HG02610 (cell line): Measurements from ENCODE around the gene UMODL1.

Experiments
- ATAC-seq: cut with Tn5 transposase; IDR thresholded peaks from one replicate; pipeline ENCODE4 v1.9.1; 2021; ENCODE audit warnings: mild to moderate bottlenecking, moderate library complexity; ENCODE audit not compliant: unreplicated experiment

Gene UMODL1, protein sequence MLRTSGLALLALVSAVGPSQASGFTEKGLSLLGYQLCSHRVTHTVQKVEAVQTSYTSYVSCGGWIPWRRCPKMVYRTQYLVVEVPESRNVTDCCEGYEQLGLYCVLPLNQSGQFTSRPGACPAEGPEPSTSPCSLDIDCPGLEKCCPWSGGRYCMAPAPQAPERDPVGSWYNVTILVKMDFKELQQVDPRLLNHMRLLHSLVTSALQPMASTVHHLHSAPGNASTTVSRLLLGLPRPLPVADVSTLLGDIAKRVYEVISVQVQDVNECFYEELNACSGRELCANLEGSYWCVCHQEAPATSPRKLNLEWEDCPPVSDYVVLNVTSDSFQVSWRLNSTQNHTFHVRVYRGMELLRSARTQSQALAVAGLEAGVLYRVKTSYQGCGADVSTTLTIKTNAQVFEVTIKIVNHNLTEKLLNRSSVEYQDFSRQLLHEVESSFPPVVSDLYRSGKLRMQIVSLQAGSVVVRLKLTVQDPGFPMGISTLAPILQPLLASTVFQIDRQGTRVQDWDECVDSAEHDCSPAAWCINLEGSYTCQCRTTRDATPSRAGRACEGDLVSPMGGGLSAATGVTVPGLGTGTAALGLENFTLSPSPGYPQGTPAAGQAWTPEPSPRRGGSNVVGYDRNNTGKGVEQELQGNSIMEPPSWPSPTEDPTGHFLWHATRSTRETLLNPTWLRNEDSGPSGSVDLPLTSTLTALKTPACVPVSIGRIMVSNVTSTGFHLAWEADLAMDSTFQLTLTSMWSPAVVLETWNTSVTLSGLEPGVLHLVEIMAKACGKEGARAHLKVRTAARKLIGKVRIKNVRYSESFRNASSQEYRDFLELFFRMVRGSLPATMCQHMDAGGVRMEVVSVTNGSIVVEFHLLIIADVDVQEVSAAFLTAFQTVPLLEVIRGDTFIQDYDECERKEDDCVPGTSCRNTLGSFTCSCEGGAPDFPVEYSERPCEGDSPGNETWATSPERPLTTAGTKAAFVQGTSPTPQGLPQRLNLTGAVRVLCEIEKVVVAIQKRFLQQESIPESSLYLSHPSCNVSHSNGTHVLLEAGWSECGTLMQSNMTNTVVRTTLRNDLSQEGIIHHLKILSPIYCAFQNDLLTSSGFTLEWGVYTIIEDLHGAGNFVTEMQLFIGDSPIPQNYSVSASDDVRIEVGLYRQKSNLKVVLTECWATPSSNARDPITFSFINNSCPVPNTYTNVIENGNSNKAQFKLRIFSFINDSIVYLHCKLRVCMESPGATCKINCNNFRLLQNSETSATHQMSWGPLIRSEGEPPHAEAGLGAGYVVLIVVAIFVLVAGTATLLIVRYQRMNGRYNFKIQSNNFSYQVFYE

DNA sequence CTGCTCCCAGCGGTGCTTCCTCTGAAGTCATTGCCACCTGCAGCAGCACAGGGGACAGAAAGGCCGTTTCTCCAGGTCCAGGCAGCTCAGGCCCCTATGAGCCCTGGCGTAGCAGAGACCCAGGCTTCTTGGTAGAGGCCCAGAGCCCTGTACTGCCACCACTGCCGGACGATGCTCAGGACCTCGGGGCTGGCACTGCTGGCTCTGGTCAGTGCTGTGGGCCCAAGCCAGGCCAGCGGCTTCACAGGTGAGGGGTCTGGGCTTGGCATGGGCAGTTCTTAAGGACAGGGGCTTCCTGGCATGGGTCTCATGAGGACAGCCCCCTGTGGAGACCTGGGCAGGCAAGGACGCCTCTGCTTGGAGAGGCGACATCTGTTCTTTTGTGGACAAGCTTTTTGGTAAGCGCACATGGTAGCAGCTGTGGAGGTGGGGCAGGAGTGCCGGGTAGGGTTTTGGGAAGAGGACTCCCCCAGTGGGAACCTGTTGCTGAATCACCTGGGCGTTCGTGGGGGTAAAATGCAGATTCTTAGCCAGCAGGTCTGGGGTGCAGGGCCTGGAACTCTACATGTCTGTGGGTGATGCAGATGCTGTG lies at the start of gene UMODL1:
Gene UMODL1 (plus strand): TSS at position 172 of the 592 bp plus-strand sequence. CDS start 0 bp downstream, at position 172.
- no peak for ATAC-seq

DNA sequence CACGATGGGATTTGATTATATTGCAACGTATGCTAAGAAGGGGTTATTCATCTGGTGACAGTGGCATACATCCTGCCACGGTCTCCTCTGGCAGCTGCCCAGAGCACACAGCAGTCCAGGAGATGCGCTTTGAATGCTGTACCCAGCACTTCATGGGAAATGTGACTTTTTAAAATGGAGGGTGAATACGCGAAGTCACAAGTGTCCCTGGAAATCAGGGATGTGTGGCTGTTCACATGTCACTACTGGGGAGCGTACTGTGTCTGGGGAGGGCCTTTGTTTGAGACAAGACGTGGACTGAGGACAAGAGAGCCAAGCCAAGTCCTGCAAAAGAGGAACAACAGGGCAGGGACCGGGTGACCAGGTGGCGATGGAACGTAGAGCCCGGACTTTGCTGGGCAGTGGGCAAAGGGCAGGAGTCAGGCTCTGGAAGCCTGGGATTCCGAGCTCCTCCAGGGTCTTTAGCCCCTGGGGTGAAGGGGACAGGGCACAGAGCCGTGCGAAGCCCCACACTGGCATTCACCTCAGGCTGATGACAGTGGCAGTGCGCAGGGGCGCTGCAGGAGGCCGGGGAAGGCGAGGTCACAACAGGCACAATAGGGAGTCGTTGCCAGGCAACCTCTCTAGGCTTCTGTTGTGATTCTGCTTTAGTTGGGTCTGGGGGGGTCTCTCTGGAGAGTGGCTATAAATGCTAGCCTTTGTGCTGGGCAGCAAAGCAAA lies 49.6 kb upstream of the UMODL1 start:
- ATAC-seq, result no peak

DNA sequence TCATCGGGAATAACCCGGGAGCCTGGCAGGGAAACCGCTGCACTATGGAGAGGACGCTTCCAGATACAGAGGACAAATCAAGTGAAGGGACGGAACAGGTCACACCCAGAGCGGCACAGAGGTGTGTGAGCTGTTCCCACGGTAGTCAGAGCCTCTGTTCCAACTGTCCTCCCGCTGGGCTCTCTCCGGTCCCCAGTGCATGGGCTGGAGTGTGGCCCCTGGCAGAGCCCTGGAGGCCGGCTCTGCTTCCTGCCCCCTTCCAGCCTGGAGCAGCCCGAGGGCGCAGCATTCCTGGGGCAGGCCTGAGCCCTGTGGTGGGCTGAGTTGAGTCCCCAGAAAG lies 49.1 kb upstream of the UMODL1 start:
- ATAC-seq, result no peak

DNA sequence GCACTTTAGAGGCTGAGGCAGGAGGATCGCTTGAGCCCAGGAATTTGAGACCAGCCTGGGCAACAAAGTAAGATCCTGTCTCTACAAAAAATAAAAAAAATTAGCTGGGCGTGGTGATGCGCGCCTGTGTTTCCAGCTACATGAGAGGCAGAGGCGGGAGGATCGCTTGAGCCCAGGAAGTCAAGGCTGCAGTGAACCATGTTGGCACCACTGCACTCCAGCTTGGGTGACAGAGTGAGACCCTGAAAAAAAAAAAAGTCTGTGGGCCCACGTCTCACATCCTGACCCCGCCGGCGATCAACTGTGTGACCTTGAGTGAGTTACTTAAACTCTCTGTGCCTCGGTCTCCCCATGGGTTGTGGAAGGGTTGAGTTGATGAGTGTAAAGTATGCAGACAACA lies 48.2 kb upstream of the UMODL1 start:
- no peak for ATAC-seq

DNA sequence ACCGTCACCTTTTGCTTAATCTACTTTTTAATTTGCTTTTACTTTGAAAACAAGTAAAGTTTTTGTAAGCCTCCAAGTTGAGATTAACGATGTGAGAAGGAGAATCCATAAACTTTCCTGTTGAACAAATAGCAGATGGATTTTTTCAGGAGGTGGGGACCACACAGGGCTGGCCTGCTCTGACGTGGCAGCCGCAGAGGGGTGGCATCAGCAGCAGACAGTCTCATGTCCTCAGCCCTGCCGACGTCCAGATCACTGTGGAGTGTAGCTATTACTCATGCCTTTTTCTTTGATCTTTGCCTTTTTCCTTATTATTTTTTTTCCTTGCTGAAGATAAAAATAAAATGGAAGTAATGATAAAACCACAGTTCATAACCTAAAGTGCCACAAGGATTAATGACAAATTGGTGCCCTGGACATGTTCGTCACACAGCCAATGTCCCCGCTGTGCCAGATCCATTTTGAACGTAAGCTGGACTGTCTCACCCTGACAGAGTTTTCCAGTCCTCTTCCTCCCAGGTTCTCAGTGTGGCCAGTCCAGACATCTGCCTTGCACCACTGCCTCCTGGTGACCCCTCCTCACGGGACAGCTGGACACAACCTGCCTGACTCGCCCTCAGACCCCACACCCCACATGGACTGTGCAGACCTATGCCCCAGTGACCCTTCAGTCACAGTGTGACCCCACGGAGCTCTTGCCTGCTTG lies 45.6 kb upstream of the UMODL1 start:
- ATAC-seq, result no peak

DNA sequence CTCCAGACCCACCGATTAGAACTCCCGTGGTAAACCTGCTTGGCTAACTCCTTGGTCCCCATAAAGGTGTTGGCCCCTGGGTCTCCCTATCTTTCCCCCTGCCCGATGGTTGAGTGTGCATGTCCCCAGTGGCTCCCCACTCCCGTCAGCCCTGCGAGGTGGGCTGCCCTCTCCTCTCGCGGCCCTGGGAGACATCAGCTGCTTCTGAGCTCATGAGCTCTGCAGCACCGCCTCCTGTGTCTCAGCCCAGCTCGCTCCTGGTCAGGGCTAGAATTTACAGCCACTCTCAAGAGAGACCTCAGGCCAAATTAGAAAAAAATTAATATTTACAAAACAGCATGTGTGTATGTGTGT lies 45.1 kb upstream of the UMODL1 start:
- no peak for ATAC-seq

DNA sequence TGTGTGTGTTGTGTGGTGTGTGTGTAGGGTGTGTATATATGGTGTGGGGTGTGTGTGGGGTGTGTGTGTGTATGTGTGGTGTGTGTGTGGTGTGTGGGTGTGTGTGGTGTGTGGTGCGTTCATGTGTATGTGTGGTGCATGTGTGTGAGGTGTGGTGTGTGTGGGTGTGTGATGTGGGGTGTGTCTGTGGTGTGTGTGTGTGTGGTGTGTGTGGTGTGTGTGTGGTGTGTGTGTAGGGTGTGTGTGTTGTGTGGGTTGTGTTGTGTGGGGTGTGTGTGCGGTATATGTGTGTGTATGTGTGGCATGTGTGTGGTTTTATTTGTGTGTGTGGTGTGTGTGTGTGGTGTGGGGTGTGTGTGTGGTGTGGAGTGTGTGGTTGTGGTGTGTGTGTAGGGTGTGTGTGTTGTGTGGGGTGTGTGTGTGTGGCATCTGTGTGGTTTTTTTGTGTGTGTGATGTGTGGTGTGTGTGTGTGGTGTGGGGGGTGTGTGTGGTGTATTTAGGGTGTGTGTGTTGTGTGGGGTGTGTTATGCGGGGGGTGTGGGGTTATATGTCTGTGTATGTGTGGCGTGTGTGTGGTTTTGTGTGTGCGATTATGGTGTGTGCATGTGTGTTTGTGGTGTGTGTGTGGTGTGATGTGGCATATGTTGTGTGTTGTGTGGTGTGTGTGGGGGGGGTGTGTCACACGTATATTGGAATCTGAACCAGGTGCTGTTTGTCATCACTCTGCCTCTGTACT lies 43.9 kb upstream of the UMODL1 start:
- ATAC-seq, result no peak

DNA sequence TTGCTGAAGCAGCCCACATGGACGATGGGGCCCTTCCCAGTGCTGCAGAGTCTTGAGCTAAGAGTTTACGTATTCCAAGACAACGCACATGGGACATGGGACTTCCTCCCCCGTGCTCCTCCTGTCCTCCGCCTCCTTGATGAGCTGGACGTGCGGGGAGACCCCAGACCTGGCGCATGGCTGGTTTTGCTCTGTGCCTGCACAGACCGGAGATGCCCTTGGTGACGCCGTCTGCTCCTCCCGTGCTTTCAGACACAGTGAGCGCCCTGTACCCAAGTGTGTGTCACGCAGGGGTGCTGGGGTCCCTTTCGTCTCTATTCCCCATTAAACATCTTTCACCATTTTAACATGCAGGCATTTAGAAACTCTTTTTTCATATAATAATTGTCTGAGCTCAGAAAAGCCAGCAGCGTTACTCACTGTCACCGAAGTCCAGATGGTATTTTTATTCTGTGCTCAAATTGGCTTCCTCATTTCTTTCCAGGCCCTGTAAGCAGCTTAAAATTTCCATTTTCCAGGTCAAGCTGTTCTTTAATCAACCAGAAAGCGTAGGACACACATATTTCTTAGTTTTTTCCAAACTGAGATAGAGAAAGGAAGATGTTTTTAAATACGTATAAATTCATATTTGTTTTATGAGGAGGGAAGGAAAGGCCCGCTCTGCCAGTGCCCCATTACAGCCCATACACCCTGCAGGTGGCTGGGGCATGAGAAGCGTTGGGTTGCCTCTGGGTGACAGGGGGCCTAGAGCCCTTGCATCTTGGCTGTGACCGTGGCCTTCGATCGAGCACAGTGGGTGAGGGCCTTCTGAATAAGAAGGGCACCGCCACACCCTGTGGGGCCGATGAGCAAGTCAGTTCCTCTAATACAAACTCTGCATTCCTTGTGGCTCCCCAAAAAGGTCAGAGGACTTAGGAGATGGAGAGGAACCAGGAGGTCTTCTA lies 43.0 kb upstream of the UMODL1 start:
- ATAC-seq, result no peak

DNA sequence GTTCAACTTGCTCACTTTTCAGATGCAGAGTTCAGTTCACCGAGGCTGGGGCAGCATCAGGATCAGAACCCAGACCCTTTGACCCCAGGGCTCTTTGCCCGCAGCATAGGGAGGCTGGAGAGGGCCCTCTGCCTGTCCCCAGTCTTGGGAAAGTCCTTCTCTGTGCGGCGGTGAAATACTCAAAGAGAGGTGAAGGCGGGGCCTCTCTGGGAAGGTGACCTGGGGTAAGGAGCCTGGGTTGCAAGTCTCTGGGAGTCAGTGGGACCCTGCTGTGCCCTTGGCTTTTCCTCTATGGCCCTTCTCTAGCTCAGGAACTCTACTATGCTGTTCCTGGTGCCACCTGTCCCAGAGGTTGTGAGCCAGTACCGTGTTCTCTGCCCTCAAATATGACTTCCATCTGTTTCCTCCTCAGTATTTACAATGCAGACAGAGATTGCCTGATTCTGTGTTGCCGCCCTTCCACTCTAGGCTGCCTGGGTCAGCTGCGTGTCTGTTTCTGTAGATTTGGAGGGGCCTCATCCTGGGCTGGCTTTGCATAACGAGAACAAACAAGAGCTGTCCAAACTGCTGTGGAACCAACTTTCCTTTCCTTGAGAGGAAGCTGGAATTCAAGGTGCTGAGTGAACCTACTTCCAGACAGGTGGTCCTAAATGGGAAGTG lies 42.2 kb upstream of the UMODL1 start:
- no peak for ATAC-seq

DNA sequence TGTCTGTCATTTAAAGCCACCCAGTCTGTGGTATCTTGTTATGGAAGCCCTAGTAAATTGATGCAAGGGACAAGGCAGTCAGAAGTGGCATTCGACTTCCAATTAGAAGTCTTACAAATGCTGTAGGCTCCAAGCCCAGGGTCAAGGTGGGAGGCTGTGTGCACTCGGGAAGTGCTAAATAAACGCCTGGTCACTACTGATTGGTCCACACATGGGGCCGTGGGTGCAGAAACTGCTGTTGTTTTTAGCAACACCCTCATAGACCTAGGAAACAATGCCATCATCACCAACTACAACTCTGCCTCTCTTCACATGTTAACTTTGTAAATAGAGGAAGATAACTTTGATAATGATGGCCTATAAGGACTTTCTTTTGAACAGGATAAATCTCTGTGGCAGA lies 40.8 kb upstream of the UMODL1 start:
- no peak for ATAC-seq

DNA sequence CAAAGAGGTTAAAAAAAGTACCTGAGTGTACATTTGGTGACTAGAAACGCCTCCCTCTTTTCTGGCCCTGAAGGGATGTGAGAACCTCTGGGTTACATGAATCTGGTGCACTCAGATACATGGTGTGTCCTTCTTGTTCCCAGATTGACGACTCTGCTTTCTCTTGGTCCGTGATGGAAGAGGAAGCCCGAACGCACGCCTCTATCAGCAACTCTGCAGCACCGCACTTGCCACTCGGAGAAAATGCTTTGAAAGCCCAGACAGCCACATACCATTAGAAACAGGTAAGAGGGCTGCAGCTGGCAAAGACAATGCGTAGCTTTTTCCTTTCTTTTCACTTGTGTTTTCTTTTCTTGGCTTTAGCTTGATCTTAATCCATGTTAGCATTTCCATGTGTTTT lies 39.9 kb upstream of the UMODL1 start:
- no peak for ATAC-seq

DNA sequence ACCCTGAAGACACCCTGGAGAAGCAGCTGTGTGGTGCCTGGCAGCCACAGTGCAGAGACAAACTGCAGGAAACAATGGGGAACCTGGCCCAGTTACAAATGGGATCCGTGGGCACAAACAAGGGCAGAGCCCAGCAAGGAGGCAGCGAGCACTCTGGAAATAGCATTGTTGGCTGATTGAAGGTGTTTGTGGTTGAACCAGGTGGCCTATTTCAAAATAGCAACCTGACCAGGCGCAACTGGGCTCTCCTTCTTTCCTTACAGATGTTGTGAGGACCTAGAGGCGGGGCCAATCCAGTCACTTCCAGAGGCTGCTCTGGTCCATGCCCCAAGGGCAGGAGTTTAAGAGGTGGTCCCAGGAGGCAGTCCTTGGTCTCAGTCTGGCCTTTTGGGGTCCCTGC lies 39.3 kb upstream of the UMODL1 start:
- ATAC-seq, result no peak

DNA sequence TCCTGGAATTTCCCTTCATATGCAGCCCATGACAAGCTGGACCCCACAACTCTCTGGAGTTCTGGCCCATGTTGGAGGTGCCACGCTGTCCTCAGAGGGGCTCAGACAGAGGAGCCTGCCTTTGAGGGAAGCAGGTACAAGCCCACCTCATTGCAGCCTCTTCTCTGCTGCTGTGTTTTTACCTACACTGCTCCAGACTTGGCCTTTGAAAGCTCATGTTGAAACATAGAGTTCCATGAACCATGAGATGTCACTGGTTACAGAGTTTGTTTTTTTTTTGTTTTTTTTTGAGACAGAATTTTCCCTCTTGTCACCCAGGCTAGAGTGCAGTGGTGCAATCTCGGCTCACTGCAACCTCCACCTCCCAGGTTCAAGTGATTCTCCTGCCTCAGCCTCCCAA lies 38.9 kb upstream of the UMODL1 start:
- no peak for ATAC-seq

DNA sequence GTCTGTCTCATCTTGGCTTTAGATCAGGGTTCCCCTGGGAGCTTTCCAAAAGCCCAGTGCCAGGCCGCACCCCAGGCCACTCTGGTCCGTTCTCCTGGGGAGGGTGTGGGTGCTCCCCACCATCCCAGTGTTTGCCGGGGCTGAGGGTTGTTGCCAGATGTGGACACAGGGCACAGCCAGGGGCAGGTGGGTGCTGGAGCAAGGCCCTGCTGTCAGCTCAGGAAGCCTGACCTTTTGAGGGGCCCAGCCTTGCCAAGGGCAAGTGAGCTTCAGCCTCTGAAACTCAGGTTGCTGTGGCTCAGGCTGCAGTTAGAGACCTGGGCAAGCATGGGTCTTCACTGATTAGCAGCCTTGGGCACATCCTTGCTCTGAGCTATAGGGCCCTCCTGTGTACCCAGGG lies 38.1 kb upstream of the UMODL1 start:
- no peak for ATAC-seq

DNA sequence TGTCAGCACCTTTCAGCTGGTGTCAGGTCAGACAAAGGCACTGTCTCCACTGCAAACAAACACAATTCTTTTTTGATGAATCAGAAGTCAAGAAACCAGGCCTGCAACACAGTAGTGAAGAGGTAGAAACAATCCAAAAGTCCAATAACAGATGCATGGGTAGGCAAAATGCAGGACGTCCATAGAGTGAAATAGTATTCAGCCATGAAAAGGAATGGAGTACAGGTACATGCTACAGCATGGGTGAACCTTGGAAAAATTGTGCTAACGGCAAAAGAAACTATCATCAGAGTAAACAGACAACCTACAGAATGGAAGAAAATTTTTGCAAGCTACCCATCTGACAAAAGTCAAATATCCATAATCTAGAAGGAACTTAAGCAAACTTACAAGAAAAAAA lies 34.8 kb upstream of the UMODL1 start:
- no peak for ATAC-seq

DNA sequence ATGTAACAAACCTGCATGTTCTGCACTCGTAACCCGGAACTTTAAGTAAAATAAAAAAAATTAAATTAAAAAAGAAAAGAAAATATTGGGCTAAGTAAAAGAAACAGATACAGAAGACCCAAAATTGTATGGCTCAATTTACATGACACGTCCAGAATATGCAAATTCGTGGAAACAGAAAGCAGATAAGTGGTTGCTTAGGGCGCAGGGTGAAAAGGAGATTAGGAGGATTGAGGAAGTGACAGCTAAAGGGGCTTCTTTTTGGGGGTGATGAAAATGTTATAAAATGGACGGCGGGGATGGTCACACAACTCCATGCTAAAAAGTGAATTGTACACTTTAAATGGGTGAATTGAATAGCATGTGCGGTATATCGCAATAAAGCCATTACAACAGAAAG lies 33.6 kb upstream of the UMODL1 start:
- no peak for ATAC-seq

DNA sequence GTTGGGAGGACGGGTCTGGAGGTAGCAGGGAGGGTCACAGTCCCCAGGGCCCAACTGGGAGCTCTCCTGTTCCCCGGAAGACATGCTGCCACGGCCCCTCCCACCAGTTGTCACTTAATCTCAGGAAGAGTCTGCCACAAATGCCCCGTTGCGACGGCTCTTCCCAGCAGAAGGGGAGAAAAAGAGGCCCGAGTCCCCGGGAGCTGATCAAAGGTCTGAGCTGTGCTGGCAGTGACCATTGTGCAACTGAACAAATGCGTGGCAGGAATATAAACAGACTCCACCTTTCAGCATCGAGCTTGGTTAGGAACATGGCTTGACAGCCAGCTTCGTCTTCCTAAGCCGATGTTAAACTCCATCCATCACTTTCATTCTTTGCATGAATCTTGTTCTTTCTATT lies 33.2 kb upstream of the UMODL1 start:
- ATAC-seq, result no peak
